Lower leg skin (tissue), 3 donors: ENCODE data around the gene FBRSL1.

Source experiments
- CTCF ChIP-seq, 3 donors: fragments of 450-650 bp; IDR thresholded peaks; one replicate each; pipeline ENCODE4 v1.5.1; 2016; ENCODE audit warnings: antibody characterized with exemption in 3 of 3, mild to moderate bottlenecking in 3 of 3, moderate library complexity in 2 of 3
- POLR2A ChIP-seq, 2 donors: fragments of 450-650 bp; IDR thresholded peaks; one replicate each; pipeline ENCODE4 v1.6.1; 2016 to 2017; ENCODE audit warnings: antibody characterized with exemption in 2 of 2, mild to moderate bottlenecking in 1 of 2, moderate library complexity in 1 of 2

DNA sequence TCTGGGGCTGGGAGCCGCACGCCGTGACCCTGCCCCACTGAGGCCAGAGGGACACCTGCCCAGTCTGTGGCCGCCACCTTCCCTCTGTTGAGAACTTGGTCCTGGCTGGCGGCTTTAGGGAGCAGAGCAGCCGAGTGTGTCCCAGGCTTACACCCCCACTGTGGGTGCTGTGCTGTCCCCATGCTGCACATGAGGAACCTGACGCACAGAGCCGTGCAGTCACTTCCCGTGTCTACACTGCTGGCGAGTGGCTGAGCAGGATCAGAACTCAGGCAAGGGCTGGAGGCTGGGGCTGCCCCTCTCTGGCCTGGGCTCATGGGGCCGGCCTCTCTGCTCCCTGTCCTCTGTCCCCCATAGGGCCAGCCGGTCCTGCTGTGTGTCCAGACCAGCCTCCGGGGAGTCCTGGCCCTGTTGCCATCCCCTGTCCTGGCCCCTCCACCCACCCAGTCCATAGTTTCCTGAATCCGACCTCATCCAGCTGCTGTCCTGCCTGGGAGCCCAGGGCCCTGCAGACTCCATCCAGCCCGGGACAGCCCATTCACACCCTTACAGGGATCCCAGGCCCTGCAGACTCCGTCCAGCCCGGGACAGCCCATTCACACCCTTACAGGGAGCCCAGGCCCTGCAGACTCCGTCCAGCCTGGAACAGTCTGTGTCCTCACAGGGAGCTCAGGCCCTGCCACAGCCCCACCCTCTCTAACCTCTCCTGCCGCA is 10.3 kb downstream of the FBRSL1 start:
- TF ChIP-seq POLR2A (IDR thresholded peaks at IDR 0.05): no peak
- no peak for TF ChIP-seq CTCF (IDR thresholded peaks at IDR 0.05)
